ENCODE results near the gene EPSTI1.

EPSTI1 gene

DNA sequence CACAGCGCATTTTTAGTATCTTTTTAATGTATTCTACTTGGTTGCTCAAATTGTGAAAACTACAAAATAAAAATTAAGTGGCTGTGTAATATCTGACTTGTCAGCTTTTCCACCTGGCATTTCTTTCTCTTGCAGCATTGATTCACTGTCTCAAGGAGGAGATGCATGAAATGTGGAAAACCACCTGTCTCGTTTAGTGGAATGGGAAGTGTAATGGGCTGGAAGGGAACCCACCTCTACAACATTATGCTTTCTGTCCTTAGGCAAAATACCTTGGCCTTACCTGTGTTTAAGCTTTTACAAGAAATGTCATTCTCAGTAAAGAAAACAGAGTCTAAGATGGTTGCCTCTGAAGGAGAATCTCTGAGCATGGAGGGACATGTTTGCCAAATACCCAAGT is 142.8 kb downstream of the EPSTI1 start:
- no peak for DNase-seq (ENCODE audit: low read depth in 2 of 2)
- H3K4me3 ChIP-seq (replicated peaks in 1 of 2; ENCODE audit: low read depth in 2 of 2, low read length in 2 of 2): no peak overlapping the region
- TF ChIP-seq, protein P1, sequence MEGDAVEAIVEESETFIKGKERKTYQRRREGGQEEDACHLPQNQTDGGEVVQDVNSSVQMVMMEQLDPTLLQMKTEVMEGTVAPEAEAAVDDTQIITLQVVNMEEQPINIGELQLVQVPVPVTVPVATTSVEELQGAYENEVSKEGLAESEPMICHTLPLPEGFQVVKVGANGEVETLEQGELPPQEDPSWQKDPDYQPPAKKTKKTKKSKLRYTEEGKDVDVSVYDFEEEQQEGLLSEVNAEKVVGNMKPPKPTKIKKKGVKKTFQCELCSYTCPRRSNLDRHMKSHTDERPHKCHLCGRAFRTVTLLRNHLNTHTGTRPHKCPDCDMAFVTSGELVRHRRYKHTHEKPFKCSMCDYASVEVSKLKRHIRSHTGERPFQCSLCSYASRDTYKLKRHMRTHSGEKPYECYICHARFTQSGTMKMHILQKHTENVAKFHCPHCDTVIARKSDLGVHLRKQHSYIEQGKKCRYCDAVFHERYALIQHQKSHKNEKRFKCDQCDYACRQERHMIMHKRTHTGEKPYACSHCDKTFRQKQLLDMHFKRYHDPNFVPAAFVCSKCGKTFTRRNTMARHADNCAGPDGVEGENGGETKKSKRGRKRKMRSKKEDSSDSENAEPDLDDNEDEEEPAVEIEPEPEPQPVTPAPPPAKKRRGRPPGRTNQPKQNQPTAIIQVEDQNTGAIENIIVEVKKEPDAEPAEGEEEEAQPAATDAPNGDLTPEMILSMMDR (IDR thresholded peaks at IDR 0.05; ENCODE audit: low read depth, low read length): no peak

DNA sequence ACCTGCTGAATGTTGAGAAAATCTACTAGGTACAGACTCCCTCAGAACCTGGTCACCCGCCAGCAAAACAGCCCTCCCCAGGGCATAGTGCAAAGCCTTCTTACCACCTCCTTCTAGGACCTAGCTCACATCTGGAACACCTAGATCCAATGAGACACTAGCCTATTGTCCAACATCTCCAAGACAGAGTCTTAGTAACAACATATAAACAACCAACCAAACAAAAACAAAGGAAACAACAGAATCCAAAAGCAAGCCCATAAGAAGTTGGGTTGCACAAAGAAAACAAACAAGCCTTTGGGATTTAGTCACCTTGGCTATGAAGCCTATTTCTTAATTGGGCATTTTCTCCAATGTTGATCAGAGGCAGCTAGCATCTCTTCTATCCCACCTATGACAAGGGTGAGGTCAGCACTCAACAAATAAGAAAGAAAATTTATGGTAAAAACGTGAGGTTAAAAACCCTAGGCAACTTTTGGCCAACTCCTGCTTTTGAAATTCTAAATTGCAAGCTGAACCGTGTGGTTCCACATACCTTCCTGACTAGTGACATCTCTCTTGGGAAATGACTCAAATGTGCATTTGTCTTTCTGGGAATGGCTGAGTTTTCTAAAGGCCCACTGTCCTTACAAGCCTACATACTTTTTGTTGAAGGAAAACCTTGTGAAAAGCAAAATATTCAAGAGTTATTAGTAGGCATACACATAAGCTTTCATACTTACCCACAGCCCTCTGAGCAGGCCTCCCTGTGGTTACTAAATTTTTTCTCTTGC is 144.0 kb downstream of the EPSTI1 start:
- no peak overlapping the region for H3K4me3 ChIP-seq (replicated peaks in 1 of 2; ENCODE audit: low read depth in 2 of 2, low read length in 2 of 2)
- peak; percentile 60 to 94 for DNase-seq (ENCODE audit: low read depth in 2 of 2)
- TF ChIP-seq, protein P1 (IDR thresholded peaks at IDR 0.05; ENCODE audit: low read depth, low read length): no peak

DNA sequence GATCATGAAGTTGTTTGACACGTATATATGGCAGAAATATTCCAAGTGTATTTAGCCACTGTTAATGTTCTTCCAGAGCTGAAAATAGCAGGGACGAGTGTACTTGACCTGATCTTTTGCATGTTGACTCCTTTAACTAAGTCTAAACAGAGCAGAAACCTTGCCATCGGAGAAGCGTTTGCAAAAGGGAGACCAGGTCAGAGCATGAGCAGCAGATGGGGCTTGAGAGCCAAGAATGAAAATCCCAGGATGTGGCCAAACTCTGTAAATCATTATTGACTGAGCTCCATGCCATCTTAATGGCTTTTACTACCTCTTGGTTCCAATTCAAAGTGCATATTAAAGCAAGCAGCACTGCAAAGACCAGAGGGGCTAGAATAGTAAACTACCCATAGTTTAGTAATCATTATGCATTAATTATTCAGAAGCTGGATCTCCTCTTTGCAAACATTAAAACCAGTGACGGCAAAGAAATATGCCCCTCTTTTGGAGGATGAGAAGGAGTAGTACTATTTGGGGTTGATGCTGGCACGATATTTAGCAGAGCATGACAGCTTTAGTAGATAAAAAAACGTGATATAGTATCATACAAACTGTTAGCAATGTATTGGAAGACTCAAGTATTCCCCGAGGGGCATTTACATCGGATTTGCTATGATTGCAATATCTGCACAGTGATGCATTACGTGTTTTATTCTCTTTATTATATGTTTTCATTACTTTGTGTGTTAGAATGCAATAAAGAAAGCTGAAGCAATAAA is 154.9 kb downstream of the EPSTI1 start:
- no peak overlapping the region for H3K4me3 ChIP-seq (replicated peaks in 1 of 2; ENCODE audit: low read depth in 2 of 2, low read length in 2 of 2)
- TF ChIP-seq, protein P1 (IDR thresholded peaks at IDR 0.05; ENCODE audit: low read depth, low read length): peak; percentile 62
- peak; percentile 82 to 84 for DNase-seq (ENCODE audit: low read depth in 2 of 2)
